ENCODE data around the gene INPP5A.

INPP5A gene

GRCh38 chr10:132776821-132777220 lies 239.2 kb downstream of the INPP5A start:
- H3K36me3 ChIP-seq (ENCODE audit: control insufficient read depth, insufficient read depth, low read length): no peaks in the 10 kb centered on the region
- H3K4me3 ChIP-seq (ENCODE audit: low read depth, low read length): no peak overlapping the region
- H3K9ac ChIP-seq (ENCODE audit: low read length): no peak overlapping the region
- H3K4me1 ChIP-seq (ENCODE audit: control insufficient read depth, insufficient read depth, low read length): no peaks in the 10 kb centered on the region
- peaks cover 9% of the 10 kb centered on the region for H3K27me3 ChIP-seq (ENCODE audit: control insufficient read depth, insufficient read depth, low read length)
- H3K27ac ChIP-seq (ENCODE audit: low read depth, low read length): no peak overlapping the region
- H3K9me3 ChIP-seq (ENCODE audit: control insufficient read depth, insufficient read depth, low read depth, low read length): 0 out of 2 replicates have a peak, but pooled peaks cover 3% of the 10 kb centered on the region

GRCh38 chr10:132777441-132777840 lies 239.9 kb downstream of the INPP5A start:
- no peak overlapping the region for H3K9ac ChIP-seq (ENCODE audit: low read length)
- H3K4me1 ChIP-seq (ENCODE audit: control insufficient read depth, insufficient read depth, low read length): no peaks in the 10 kb centered on the region
- peaks cover 15% of the 10 kb centered on the region for H3K27me3 ChIP-seq (ENCODE audit: control insufficient read depth, insufficient read depth, low read length)
- H3K9me3 ChIP-seq (ENCODE audit: control insufficient read depth, insufficient read depth, low read depth, low read length): 0 out of 2 replicates have a peak, but pooled peaks cover 3% of the 10 kb centered on the region
- H3K4me3 ChIP-seq (ENCODE audit: low read depth, low read length): no peak overlapping the region
- no peaks in the 10 kb centered on the region; the same call in 1 of the 2 replicates for H3K36me3 ChIP-seq (ENCODE audit: control insufficient read depth, insufficient read depth, low read length)
- no peak overlapping the region for H3K27ac ChIP-seq (ENCODE audit: low read depth, low read length)

GRCh38 chr10:132779549-132780294 lies 242.1 kb downstream of the INPP5A start:
- peaks cover 12% of the 10 kb centered on the region for H3K4me1 ChIP-seq (ENCODE audit: control insufficient read depth, insufficient read depth, low read length)
- peaks cover 38% of the 10 kb centered on the region for H3K27me3 ChIP-seq (ENCODE audit: control insufficient read depth, insufficient read depth, low read length)
- H3K9me3 ChIP-seq (ENCODE audit: control insufficient read depth, insufficient read depth, low read depth, low read length): no peaks in the 10 kb centered on the region
- H3K27ac ChIP-seq (ENCODE audit: low read depth, low read length): no peak overlapping the region
- H3K4me3 ChIP-seq (ENCODE audit: low read depth, low read length): no peak overlapping the region
- no peak overlapping the region for H3K9ac ChIP-seq (ENCODE audit: low read length)
- no peaks in the 10 kb centered on the region; the same call in 1 of the 2 replicates for H3K36me3 ChIP-seq (ENCODE audit: control insufficient read depth, insufficient read depth, low read length)

- H3K4me3 ChIP-seq (ENCODE audit: low read depth, low read length): no peak overlapping the region
- H3K36me3 ChIP-seq (ENCODE audit: control insufficient read depth, insufficient read depth, low read length): no peaks in the 10 kb centered on the region; the same call in 1 of the 2 replicates
- peaks cover 44% of the 10 kb centered on the region for H3K27me3 ChIP-seq (ENCODE audit: control insufficient read depth, insufficient read depth, low read length)
- no peaks in the 10 kb centered on the region for H3K9me3 ChIP-seq (ENCODE audit: control insufficient read depth, insufficient read depth, low read depth, low read length)
- no peak overlapping the region for H3K9ac ChIP-seq (ENCODE audit: low read length)
- H3K4me1 ChIP-seq (ENCODE audit: control insufficient read depth, insufficient read depth, low read length): peaks cover 12% of the 10 kb centered on the region
- no peak overlapping the region for H3K27ac ChIP-seq (ENCODE audit: low read depth, low read length)
Measured at GRCh38 chr10:132780356-132780755, 242.8 kb downstream of the INPP5A start.

- Histone ChIP-seq H3K4me3 (ENCODE audit: low read depth, low read length) (no peak overlapping the region), H3K27me3 (ENCODE audit: control insufficient read depth, insufficient read depth, low read length) (peaks cover 53% of the 10 kb centered on the region), H3K27ac (ENCODE audit: low read depth, low read length) (no peak overlapping the region), H3K9me3 (ENCODE audit: control insufficient read depth, insufficient read depth, low read depth, low read length) (no peaks in the 10 kb centered on the region), H3K36me3 (ENCODE audit: control insufficient read depth, insufficient read depth, low read length) (no peaks in the 10 kb centered on the region; the same call in 1 of the 2 replicates), H3K4me1 (ENCODE audit: control insufficient read depth, insufficient read depth, low read length) (peaks cover 12% of the 10 kb centered on the region), H3K9ac (ENCODE audit: low read length) (no peak overlapping the region)
Measured at GRCh38 chr10:132781556-132781955, 244.0 kb downstream of the INPP5A start.

- Histone ChIP-seq H3K27me3 (ENCODE audit: control insufficient read depth, insufficient read depth, low read length) (peaks cover 71% of the 10 kb centered on the region), H3K36me3 (ENCODE audit: control insufficient read depth, insufficient read depth, low read length) (no peaks in the 10 kb centered on the region; the same call in 1 of the 2 replicates)
Measured at GRCh38 chr10:132783165-132783939, 245.8 kb downstream of the INPP5A start.

GRCh38 chr10:132783940-132784865 lies 246.6 kb downstream of the INPP5A start:
- Histone ChIP-seq H3K36me3 (ENCODE audit: control insufficient read depth, insufficient read depth, low read length) (no peaks in the 10 kb centered on the region; the same call in 1 of the 2 replicates), H3K9me3 (ENCODE audit: control insufficient read depth, insufficient read depth, low read depth, low read length) (no peaks in the 10 kb centered on the region), H3K9ac (ENCODE audit: low read length) (no peak overlapping the region), H3K27ac (ENCODE audit: low read depth, low read length) (no peak overlapping the region), H3K4me1 (ENCODE audit: control insufficient read depth, insufficient read depth, low read length) (peaks cover 12% of the 10 kb centered on the region), H3K27me3 (ENCODE audit: control insufficient read depth, insufficient read depth, low read length) (peaks cover 80% of the 10 kb centered on the region), H3K4me3 (ENCODE audit: low read depth, low read length) (no peak overlapping the region)

More at GRCh38 chr10:132783165-132783939, 245.8 kb downstream of the INPP5A start:
- H3K27ac ChIP-seq (ENCODE audit: low read depth, low read length): no peak overlapping the region
- H3K4me3 ChIP-seq (ENCODE audit: low read depth, low read length): no peak overlapping the region
- no peaks in the 10 kb centered on the region for H3K9me3 ChIP-seq (ENCODE audit: control insufficient read depth, insufficient read depth, low read depth, low read length)
- no peak overlapping the region for H3K9ac ChIP-seq (ENCODE audit: low read length)
- H3K4me1 ChIP-seq (ENCODE audit: control insufficient read depth, insufficient read depth, low read length): peaks cover 12% of the 10 kb centered on the region

GRCh38 chr10:132784866-132785722 lies 247.5 kb downstream of the INPP5A start:
- Histone ChIP-seq H3K27me3 (ENCODE audit: control insufficient read depth, insufficient read depth, low read length) (peaks cover 88% of the 10 kb centered on the region), H3K4me1 (ENCODE audit: control insufficient read depth, insufficient read depth, low read length) (peaks cover 12% of the 10 kb centered on the region), H3K4me3 (ENCODE audit: low read depth, low read length) (peak overlapping the region; percentile 43; the same call in 1 of the 2 replicates), H3K9me3 (ENCODE audit: control insufficient read depth, insufficient read depth, low read depth, low read length) (no peaks in the 10 kb centered on the region), H3K9ac (ENCODE audit: low read length) (no peak overlapping the region), H3K27ac (ENCODE audit: low read depth, low read length) (no peak overlapping the region), H3K36me3 (ENCODE audit: control insufficient read depth, insufficient read depth, low read length) (no peaks in the 10 kb centered on the region; the same call in 1 of the 2 replicates)

- Histone ChIP-seq H3K4me1 (ENCODE audit: control insufficient read depth, insufficient read depth, low read length) (peaks cover 12% of the 10 kb centered on the region), H3K4me3 (ENCODE audit: low read depth, low read length) (peak within 1 kb of the TSS; percentile 45), H3K9ac (ENCODE audit: low read length) (no peak within 1 kb of the TSS), H3K36me3 (ENCODE audit: control insufficient read depth, insufficient read depth, low read length) (no peaks in the 10 kb centered on the region; the same call in 1 of the 2 replicates), H3K27ac (ENCODE audit: low read depth, low read length) (no peak within 1 kb of the TSS), H3K9me3 (ENCODE audit: control insufficient read depth, insufficient read depth, low read depth, low read length) (no peaks in the 10 kb centered on the region), H3K27me3 (ENCODE audit: control insufficient read depth, insufficient read depth, low read length) (peaks cover 94% of the 10 kb centered on the region)
Measured at GRCh38 chr10:132785723-132786475, 248.3 kb downstream of the INPP5A start, which contains the start of gene NKX6-2. NKX6-2 (minus strand) TSS chr10:132786147; CDS start chr10:132785948, 199 bp downstream.

Measured in HUES6 (cell line).